ENCODE data around the gene GZMB. TPM values are rescaled to one million over a fixed set of nuclear protein-coding genes. Genes with fewer than 3 reads are reported as not detected.

GZMB gene
- polyA plus RNA-seq, 1 experiment, result not detected

Other genes with a start within 250 kb of the GZMB start
- 7.2 and 10.1 TPM in 2 replicates for gene NYNRIN, start 235.2 kb downstream of the GZMB start, polyA plus RNA-seq (2011; rRNA removed)
- gene CBLN3, start 204.5 kb downstream of the GZMB start, polyA plus RNA-seq (2011; rRNA removed), result 6.7 and 8.6 TPM in 2 replicates
- gene KHNYN, start 204.2 kb downstream of the GZMB start, polyA plus RNA-seq (2011; rRNA removed), result 18.9 and 19.7 TPM in 2 replicates
- 28.9 and 43.4 TPM in 2 replicates for gene SDR39U1, start 191.4 kb downstream of the GZMB start, polyA plus RNA-seq (2011; rRNA removed)
- not detected in 2 replicates for gene CMA1, start 125.9 kb downstream of the GZMB start, polyA plus RNA-seq (2011; rRNA removed)
- gene CTSG, start 57.9 kb downstream of the GZMB start, polyA plus RNA-seq (2011; rRNA removed), result not detected in 2 replicates
- not detected in 2 replicates for gene GZMH, start 24.5 kb downstream of the GZMB start, polyA plus RNA-seq (2011; rRNA removed)